Endothelial cell of umbilical vein (primary cell): Measurements from ENCODE around the gene CCNI. TPM values are rescaled to one million over a fixed set of nuclear protein-coding genes. Genes with fewer than 3 reads are reported as not detected.

Experiments used
- BruUV-seq: library from RNA; stranded (reverse); fragments of 400-500 nt; replicated peaks from 2 replicates; lab custom pipeline; 2021; lab: Mats Ljungman, UMichigan
- CTCF ChIA-PET: fragments of 300-600, 350-600 bp; sonication (Branson Sonifier 250); formaldehyde crosslinking; loops from one replicate; lab custom pipeline; 2021; ENCODE audit warnings: antibody characterized with exemption, inconsistent platforms; lab: Charles Lee
- POLR2A ChIA-PET: fragments of 300-600, 350-600 bp; sonication (Branson Sonifier 250); formaldehyde crosslinking; loops from one replicate; lab custom pipeline; 2021; ENCODE audit warnings: antibody characterized with exemption, inconsistent platforms; lab: Charles Lee
- DNase-seq: peaks from one replicate; pipeline ENCODE4 v3.0.0-alpha.2; 2011; ENCODE audit warnings: low read depth, low spot score
- FAIRE-seq: peaks from 2 replicates; lab custom pipeline; 2011; peaks lifted over from hg19 to GRCh38; lab: Jason Lieb, UNC
- H2AFZ ChIP-seq: 2 replicates; pipeline ENCODE4 v1.6.0; 2012; ENCODE audit warnings: low read depth, low read length, control low read depth, inconsistent platforms
- H3K27ac ChIP-seq: 2 replicates; pipeline ENCODE4 v1.5.1; 2011; ENCODE audit warnings: low read depth, mild to moderate bottlenecking, control low read depth, low read length, moderate library complexity; ENCODE audit not compliant: insufficient read depth
- H3K27me3 ChIP-seq, 2 experiments: 2 replicates each; pipeline versions ENCODE4 v1.6.0 to v1.6.1; 2011; ENCODE audit warnings: low read length in 2 of 2, mixed read lengths in 1 of 2; ENCODE audit not compliant: control insufficient read depth in 2 of 2, insufficient read depth in 2 of 2
- H3K36me3 ChIP-seq, 2 experiments: 2 replicates in 1 of 2; 3 replicates in 1 of 2; pipeline ENCODE4 v1.5.1; 2011; ENCODE audit warnings: low read length in 2 of 2, mild to moderate bottlenecking in 1 of 2, moderate library complexity in 1 of 2; ENCODE audit not compliant: control insufficient read depth in 2 of 2, insufficient read depth in 2 of 2; ENCODE audit errors: extremely low read depth in 1 of 2
- H3K4me1 ChIP-seq: 3 replicates; pipeline ENCODE4 v1.5.1; 2011; ENCODE audit warnings: mild to moderate bottlenecking, low read length; ENCODE audit not compliant: control insufficient read depth, insufficient read depth; ENCODE audit errors: extremely low read depth
- H3K4me2 ChIP-seq: 2 replicates; pipeline ENCODE4 v1.6.1; 2011; ENCODE audit warnings: low read length, control low read depth, mixed read lengths; ENCODE audit not compliant: insufficient read depth
- H3K4me3 ChIP-seq, 3 experiments: fragments of 200-600 bp in 1 of 3; sonication (generic), shearing (Covaris generic) in 1 of 3; replicated peaks in 1 of 3; 2 replicates each; pipeline ENCODE4 v1.5.1; 2011 to 2016; ENCODE audit warnings: control low read depth in 3 of 3, low read length in 3 of 3, mild to moderate bottlenecking in 2 of 3, inconsistent platforms in 1 of 3, low read depth in 1 of 3, moderate library complexity in 1 of 3; ENCODE audit not compliant: insufficient read depth in 1 of 3
- H3K79me2 ChIP-seq: 2 replicates; pipeline ENCODE4 v1.6.0; 2012; ENCODE audit warnings: low read length, inconsistent platforms; ENCODE audit not compliant: control insufficient read depth, insufficient read depth
- H3K9ac ChIP-seq: replicated peaks from 2 replicates; pipeline ENCODE3; 2011; ENCODE audit warnings: low read length, control low read depth; ENCODE audit not compliant: insufficient read depth; ENCODE audit errors: extremely low read depth
- H3K9me1 ChIP-seq: replicated peaks from 3 replicates; pipeline ENCODE4 v1.6.0; 2011; ENCODE audit warnings: mild to moderate bottlenecking, low read length; ENCODE audit not compliant: control insufficient read depth, insufficient read depth; ENCODE audit errors: extremely low read depth
- H3K9me3 ChIP-seq: replicated peaks from 2 replicates; pipeline ENCODE4 v1.5.1; 2012; ENCODE audit warnings: low read length, inconsistent platforms; ENCODE audit not compliant: control insufficient read depth, insufficient read depth
- H4K20me1 ChIP-seq: replicated peaks from 2 replicates; pipeline ENCODE3; 2011; ENCODE audit warnings: mild to moderate bottlenecking, low read length; ENCODE audit not compliant: control insufficient read depth, insufficient read depth; ENCODE audit errors: extremely low read depth
- EZH2 ChIP-seq: IDR thresholded peaks from 2 replicates; pipeline ENCODE4 v1.6.1; 2012; ENCODE audit warnings: borderline replicate concordance, low read depth, mild to moderate bottlenecking, moderate library complexity, low read length, inconsistent platforms; ENCODE audit not compliant: severe bottlenecking
- FOS ChIP-seq: IDR thresholded peaks from 2 replicates; pipeline ENCODE4 v1.6.1; 2011; ENCODE audit warnings: mild to moderate bottlenecking, low read length, moderate library complexity, borderline replicate concordance; ENCODE audit not compliant: insufficient read depth
- GATA2 ChIP-seq: IDR thresholded peaks from 2 replicates; pipeline ENCODE4 v1.7.0; 2011; ENCODE audit warnings: low read depth, mild to moderate bottlenecking, moderate library complexity, mixed read lengths, low read length; ENCODE audit not compliant: insufficient read length, insufficient read depth
- JUN ChIP-seq: IDR thresholded peaks from 2 replicates; pipeline ENCODE4 v1.6.1; 2011; ENCODE audit warnings: borderline replicate concordance, low read depth; ENCODE audit not compliant: insufficient read length, insufficient read depth
- MYC ChIP-seq: IDR thresholded peaks from one replicate; pipeline ENCODE4 v1.6.1; 2011; ENCODE audit warnings: mild to moderate bottlenecking, low read depth, low read length
- POLR2A ChIP-seq: IDR thresholded peaks from 2 replicates; pipeline ENCODE4 v1.6.1; 2012; ENCODE audit warnings: low read depth, mild to moderate bottlenecking, control low read depth, low read length
- POLR2AphosphoS5 ChIP-seq: IDR thresholded peaks from 2 replicates; pipeline ENCODE4 v1.6.1; 2012; ENCODE audit warnings: low read depth, mild to moderate bottlenecking, control low read depth, low read length, moderate library complexity; ENCODE audit not compliant: insufficient read depth
- dilution Hi-C: fragments of 300-500 bp; cut with MboI; formaldehyde crosslinking; loops from one replicate; pipeline ENCODE4 v1.15.0; 2019; ENCODE audit warnings: low sequenced_read_pairs; ENCODE audit not compliant: extremely low pct_ligation_motif_present
- intact Hi-C: fragments of 100-400 bp; cut with micrococcal nuclease; formaldehyde crosslinking; loops from one replicate; pipeline ENCODE4 v1.10.0; 2022
- polyA plus RNA-seq, 4 experiments: library from polyadenylated mRNA; depleted of rRNA in 3 of 4; stranded (reverse) in 3 of 4; unstranded in 1 of 4; fragments of >200 nt; gene quantifications; 2 replicates each; pipeline versions ENCODE4 v1.2.1 to v1.2.3, GENCODE V29; 2011 to 2012; ENCODE audit warnings: missing spikeins in 1 of 4
- total RNA-seq: library from RNA; stranded (reverse); gene quantifications from 2 replicates; pipeline ENCODE4 v1.2.3, GENCODE V29; 2021
- TF ChIP-seq, protein P1 (sequence below): IDR thresholded peaks from 2 replicates; pipeline ENCODE4 v1.6.1; 2011; ENCODE audit not compliant: insufficient read depth, insufficient read length
- TF ChIP-seq, protein P2 (sequence below), 2 donors: IDR thresholded peaks; 1 replicate in 1 of 2; 2 replicates in 1 of 2; pipeline ENCODE4 v1.5.1; 2011; ENCODE audit warnings: low read length in 2 of 2, mild to moderate bottlenecking in 2 of 2, moderate library complexity in 2 of 2, control low read depth in 1 of 2, inconsistent platforms in 1 of 2, low read depth in 1 of 2; ENCODE audit not compliant: insufficient read depth in 1 of 2; ENCODE audit errors: extremely low read depth in 1 of 2

Gene CCNI
- total and polyA plus RNA-seq, 2 donors (not counting 3 experiments of a cell fraction or from before 2014, with no cell fraction given), result 88.6 to 212 TPM

DNA sequence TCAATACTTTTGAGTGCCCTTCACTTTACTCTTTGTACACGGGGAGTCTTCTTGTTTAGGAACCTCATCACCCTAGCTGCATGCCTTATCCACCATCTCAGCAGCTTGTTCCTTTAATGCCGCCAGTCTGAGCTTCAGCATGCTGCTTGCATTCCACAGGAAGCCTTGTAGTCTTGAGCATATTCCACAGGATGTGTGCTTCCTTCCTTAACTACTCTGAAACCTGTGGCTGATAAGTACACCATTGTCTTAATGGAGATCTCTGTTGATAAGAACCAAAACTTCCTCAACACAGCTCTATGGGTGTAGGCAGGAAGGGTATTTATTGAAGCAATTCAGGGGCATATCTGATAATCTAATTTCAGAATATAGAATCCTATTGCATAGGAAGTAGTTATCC is 24.4 kb upstream of the CCNI start:
- Histone ChIP-seq H3K4me3 (no peak overlapping the region), H3K9me1 (no peaks in the 10 kb centered on the region), H3K27ac (no peak overlapping the region), H3K9me3 (no peaks in the 10 kb centered on the region), H3K27me3 (peaks cover 16 to 26% of the 10 kb centered on the region in 2 experiments), H3K4me2 (peak overlapping the region; percentile 45), H3K36me3 (no peaks in the 10 kb centered on the region), H3K9ac (no peak overlapping the region), H4K20me1 (no peaks in the 10 kb centered on the region), H2AFZ (no peak overlapping the region), H3K79me2 (no peaks in the 10 kb centered on the region), H3K4me1 (peaks cover 13% of the 10 kb centered on the region)
- ChIA-PET POLR2A (interaction anchor here (0.5 to 1.2 kb wide), 4 partner anchors 23 to 57 kb away, joined by 3 to 6 read pairs (median 3); partner anchors contain the start of gene CCNG2), CTCF (interaction anchor here (0.6 to 1.5 kb wide), 8 partner anchors 38 to 258 kb away, joined by 3 to 24 read pairs (median 4); partner anchors contain the start of gene CCNG2)
- peak; percentile 83 for DNase-seq
- peak; percentile 95 for FAIRE-seq
- intact Hi-C loops, result loop anchor here (1.0 kb wide), 3 partner anchors 24 to 58 kb away; no protein-coding TSS in a partner anchor
- no TSS peak for BruUV-seq
- dilution Hi-C loops, result no loop called here
- TF ChIP-seq FOS (no peak), EZH2 (no peak), POLR2A (peak; percentile 70), MYC (no peak), GATA2 (peak; percentile 100), JUN (peak; percentile 38), POLR2AphosphoS5 (peak; percentile 98)
- TF ChIP-seq, protein P1, sequence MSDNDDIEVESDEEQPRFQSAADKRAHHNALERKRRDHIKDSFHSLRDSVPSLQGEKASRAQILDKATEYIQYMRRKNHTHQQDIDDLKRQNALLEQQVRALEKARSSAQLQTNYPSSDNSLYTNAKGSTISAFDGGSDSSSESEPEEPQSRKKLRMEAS, result peak; percentile 10
- TF ChIP-seq, protein P2, sequence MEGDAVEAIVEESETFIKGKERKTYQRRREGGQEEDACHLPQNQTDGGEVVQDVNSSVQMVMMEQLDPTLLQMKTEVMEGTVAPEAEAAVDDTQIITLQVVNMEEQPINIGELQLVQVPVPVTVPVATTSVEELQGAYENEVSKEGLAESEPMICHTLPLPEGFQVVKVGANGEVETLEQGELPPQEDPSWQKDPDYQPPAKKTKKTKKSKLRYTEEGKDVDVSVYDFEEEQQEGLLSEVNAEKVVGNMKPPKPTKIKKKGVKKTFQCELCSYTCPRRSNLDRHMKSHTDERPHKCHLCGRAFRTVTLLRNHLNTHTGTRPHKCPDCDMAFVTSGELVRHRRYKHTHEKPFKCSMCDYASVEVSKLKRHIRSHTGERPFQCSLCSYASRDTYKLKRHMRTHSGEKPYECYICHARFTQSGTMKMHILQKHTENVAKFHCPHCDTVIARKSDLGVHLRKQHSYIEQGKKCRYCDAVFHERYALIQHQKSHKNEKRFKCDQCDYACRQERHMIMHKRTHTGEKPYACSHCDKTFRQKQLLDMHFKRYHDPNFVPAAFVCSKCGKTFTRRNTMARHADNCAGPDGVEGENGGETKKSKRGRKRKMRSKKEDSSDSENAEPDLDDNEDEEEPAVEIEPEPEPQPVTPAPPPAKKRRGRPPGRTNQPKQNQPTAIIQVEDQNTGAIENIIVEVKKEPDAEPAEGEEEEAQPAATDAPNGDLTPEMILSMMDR (IDR thresholded peaks at IDR 0.05; ENCODE audit: extremely low read depth in 1 of 2, insufficient read depth in 1 of 2, low read depth in 1 of 2, low read length in 2 of 2), result no peak
